GM12878 (cell line): ENCODE data around the gene RAD51B. TPM values are rescaled to one million over a fixed set of nuclear protein-coding genes. Genes with fewer than 3 reads are reported as not detected.

Experiments used
- ATAC-seq: fragments of 200-7000 bp; cut with Tn5 transposase; 3 replicates; pipeline ENCODE4 v1.9.1; 2020; ENCODE audit warnings: mild to moderate bottlenecking, moderate library complexity
- BruUV-seq: library from RNA; stranded (reverse); fragments of 400-500 nt; replicated peaks from 2 replicates; lab custom pipeline; 2021; lab: Mats Ljungman, UMichigan
- CTCF ChIA-PET: fragments of 300-600 bp; sonication (Branson Sonifier 250); formaldehyde crosslinking; extraction: SDS; loops from one replicate; lab custom pipeline; 2021; ENCODE audit warnings: inconsistent platforms; lab: Yijun Ruan, JAX
- POLR2A ChIA-PET: fragments of 350-600 bp; formaldehyde crosslinking; extraction: SDS; loops from one replicate; lab custom pipeline; 2021; ENCODE audit warnings: inconsistent platforms; lab: Charles Lee
- RAD21 ChIA-PET: fragments of 300-600 bp; sonication (Branson Sonifier 250); formaldehyde crosslinking; loops from one replicate; lab custom pipeline; 2023; ENCODE audit warnings: antibody characterized with exemption; ENCODE audit not compliant: unreplicated experiment; lab: Charles Lee
- SMC1A ChIA-PET: fragments of 300-600 bp; sonication (Branson Sonifier 250); formaldehyde crosslinking; loops from one replicate; lab custom pipeline; 2023; ENCODE audit not compliant: unreplicated experiment, uncharacterized antibody; lab: Charles Lee
- DNase-seq: peaks from one replicate; pipeline ENCODE4 v3.0.0-alpha.2; 2011; ENCODE audit warnings: low read depth, low spot score
- FAIRE-seq: peaks from 3 replicates; lab custom pipeline; 2011; peaks lifted over from hg19 to GRCh38; lab: Jason Lieb, UNC
- H2AFZ ChIP-seq: 2 replicates; pipeline ENCODE4 v1.6.0; 2011; ENCODE audit warnings: low read depth, low read length, control low read depth; ENCODE audit not compliant: control insufficient read depth
- H3K27ac ChIP-seq: 2 replicates; pipeline ENCODE4 v1.5.1; 2011; ENCODE audit warnings: control low read depth; ENCODE audit not compliant: control insufficient read depth, insufficient read depth
- H3K27me3 ChIP-seq, 2 experiments: replicated peaks in 1 of 2; 2 replicates each; pipeline versions ENCODE4 v1.6.0 to v1.6.1; 2011; ENCODE audit warnings: low read length in 1 of 2; ENCODE audit not compliant: control insufficient read depth in 2 of 2, insufficient read depth in 2 of 2
- H3K36me3 ChIP-seq, 2 experiments: 2 replicates each; pipeline ENCODE4 v1.5.1; 2011; ENCODE audit warnings: low read length in 1 of 2; ENCODE audit not compliant: control insufficient read depth in 2 of 2, insufficient read depth in 2 of 2
- H3K4me1 ChIP-seq: 2 replicates; pipeline ENCODE4 v1.6.1; 2011; ENCODE audit warnings: mild to moderate bottlenecking, low read length, moderate library complexity, mixed read lengths; ENCODE audit not compliant: control insufficient read depth, insufficient read depth
- H3K4me2 ChIP-seq: 2 replicates; pipeline ENCODE4 v1.6.0; 2011; ENCODE audit warnings: control low read depth; ENCODE audit not compliant: control insufficient read depth, insufficient read depth
- H3K4me3 ChIP-seq: fragments of 200-600 bp; sonication (generic); 2 replicates; pipeline ENCODE4 v1.5.1; 2016
- H3K79me2 ChIP-seq: 2 replicates; pipeline ENCODE4 v1.6.0; 2011; ENCODE audit warnings: low read length; ENCODE audit not compliant: control insufficient read depth, insufficient read depth
- H3K9ac ChIP-seq: 2 replicates; pipeline ENCODE4 v1.8.0; 2011; ENCODE audit warnings: low read length, control low read depth, mixed read lengths; ENCODE audit not compliant: control insufficient read depth, insufficient read depth
- H3K9me3 ChIP-seq: replicated peaks from 3 replicates; pipeline ENCODE4 v1.5.1; 2011; ENCODE audit warnings: mild to moderate bottlenecking, low read length; ENCODE audit not compliant: control insufficient read depth, insufficient read depth
- H4K20me1 ChIP-seq: 2 replicates; pipeline ENCODE4 v1.6.0; 2011; ENCODE audit not compliant: control insufficient read depth, insufficient read depth
- ATF7 ChIP-seq: fragments of 450-650 bp; IDR thresholded peaks from 2 replicates; pipeline ENCODE4 v1.6.1; 2016; ENCODE audit warnings: low read depth, mild to moderate bottlenecking
- CHD1 ChIP-seq: IDR thresholded peaks from 2 replicates; pipeline ENCODE4 v1.6.1; 2012; ENCODE audit warnings: low read depth, low read length, improper control_type of control experiment
- ESRRA ChIP-seq: IDR thresholded peaks from 2 replicates; pipeline ENCODE4 v1.6.1; 2012; ENCODE audit warnings: mild to moderate bottlenecking, low read length, improper control_type of control experiment
- ETV6 ChIP-seq, 2 experiments: fragments of 450-650 bp in 1 of 2; IDR thresholded peaks in 1 of 2; conservative IDR thresholded peaks in 1 of 2; 2 replicates each; pipeline ENCODE4 v1.6.1; 2014; ENCODE audit warnings: antibody characterized with exemption in 1 of 2, borderline replicate concordance in 1 of 2, low read depth in 1 of 2, mild to moderate bottlenecking in 1 of 2, moderate library complexity in 1 of 2
- IRF3 ChIP-seq: fragments of 450-650 bp; IDR thresholded peaks from 2 replicates; pipeline ENCODE4 v1.6.1; 2014; ENCODE audit warnings: mild to moderate bottlenecking
- KLF5 ChIP-seq: fragments of 450-650 bp; IDR thresholded peaks from 2 replicates; pipeline ENCODE4 v1.6.1; 2014; ENCODE audit warnings: mild to moderate bottlenecking; ENCODE audit not compliant: partially characterized antibody
- LARP7 ChIP-seq: fragments of 450-650 bp; IDR thresholded peaks from 2 replicates; pipeline ENCODE4 v1.6.1; 2017; ENCODE audit warnings: mild to moderate bottlenecking
- RB1 ChIP-seq: fragments of 450-650 bp; formaldehyde crosslinking; IDR thresholded peaks from 2 replicates; pipeline ENCODE4 v1.6.1; 2017; ENCODE audit warnings: mild to moderate bottlenecking, borderline replicate concordance
- RCOR1 ChIP-seq: conservative IDR thresholded peaks from 2 replicates; pipeline ENCODE4 v1.6.1; 2012; ENCODE audit warnings: low read depth, low read length, improper control_type of control experiment
- SMC3 ChIP-seq: IDR thresholded peaks from 2 replicates; pipeline ENCODE4 v1.6.1; 2011; ENCODE audit warnings: low read length, improper control_type of control experiment, borderline replicate concordance
- SP1 ChIP-seq: IDR thresholded peaks from one replicate; pipeline ENCODE4 v1.6.1; 2011; ENCODE audit warnings: low read depth, low read length
- SRF ChIP-seq, 2 experiments: IDR thresholded peaks; 2 replicates each; pipeline ENCODE4 v1.6.1; 2011; ENCODE audit warnings: low read depth in 2 of 2, low read length in 2 of 2, mild to moderate bottlenecking in 1 of 2, moderate library complexity in 1 of 2
- TARDBP ChIP-seq: IDR thresholded peaks from 2 replicates; pipeline ENCODE4 v1.6.1; 2016; ENCODE audit warnings: borderline replicate concordance
- YY1 ChIP-seq: IDR thresholded peaks from 2 replicates; pipeline ENCODE4 v1.6.1; 2011; ENCODE audit warnings: low read depth, mild to moderate bottlenecking, low read length
- ZBTB33 ChIP-seq: fragments of 450-650 bp; IDR thresholded peaks from 2 replicates; pipeline ENCODE4 v1.6.1; 2017; ENCODE audit warnings: mild to moderate bottlenecking
- ZBTB40 ChIP-seq: fragments of 450-650 bp; IDR thresholded peaks from 2 replicates; pipeline ENCODE4 v1.6.1; 2016; ENCODE audit warnings: mild to moderate bottlenecking, moderate library complexity, borderline replicate concordance
- WGBS: methylation state at CpG from one replicate; pipeline ENCODE4 v1.1.6; 2016; ENCODE audit warnings: low lambda C conversion rate; ENCODE audit not compliant: insufficient replicate concordance, insufficient coverage; ENCODE audit errors: missing lambda C conversion rate; 5-methylcytosine and 5-hydroxymethylcytosine counted together
- in situ Hi-C: fragments of 300-500 bp; cut with MboI; formaldehyde crosslinking; loops from 9 replicates; pipeline ENCODE4 v1.14.3; 2018; ENCODE audit warnings: mixed read lengths
- intact Hi-C: fragments of 100-400 bp; cut with micrococcal nuclease; formaldehyde crosslinking; loops from one replicate; pipeline ENCODE4 v1.14.2; 2022; ENCODE audit not compliant: unreplicated experiment
- polyA plus RNA-seq, 11 experiments: library from polyadenylated mRNA; depleted of rRNA in 4 of 11; unstranded in 6 of 11; stranded (reverse) in 5 of 11; fragments of >200 nt; fragmentation: Nextera tagmentation in 4 of 11; fragmentation: Illumina TruSeq in 1 of 11; extraction: Ambion mirVana in 4 of 11; extraction: Trizol in 1 of 11; gene quantifications; 1 replicate in 1 of 11; 2 replicates in 10 of 11; pipeline versions ENCODE4 v1.2.1 to v1.2.3, GENCODE V29; 2011 to 2016; ENCODE audit warnings: inconsistent platforms in 2 of 11, missing spikeins in 2 of 11, low read depth in 1 of 11
- total RNA-seq, 4 experiments: library from RNA; depleted of rRNA in 3 of 4; stranded (reverse); fragments of >200 nt in 3 of 4; fragmentation: Illumina TruSeq in 1 of 4; extraction: Trizol in 1 of 4; gene quantifications; 2 replicates each; pipeline versions ENCODE4 v1.2.1 to v1.2.3, GENCODE V29; 2013 to 2021

Gene RAD51B
- total and polyA plus RNA-seq, 10 of the 15 experiments (the other 5 are each of a cell fraction or from before 2014, with no cell fraction given) = 9.8 to 26.8 (median 21.3) TPM

GRCh38 chr14:68621400-68622365 lies 802.1 kb downstream of the RAD51B start:
- no peak for DNase-seq
- no peaks in the 10 kb centered on the region for H3K79me2 ChIP-seq
- intact Hi-C loops = no loop called here
- H3K4me1 ChIP-seq = peaks cover 10% of the 10 kb centered on the region
- ATAC-seq = no peak
- no peak overlapping the region for H3K27ac ChIP-seq
- ChIA-PET RAD21 (no interaction called here), CTCF (interaction anchor here (0.6 to 1.2 kb wide), 3 partner anchors 14 to 406 kb away, joined by 3 read pairs; no protein-coding TSS in a partner anchor), SMC1A (interaction anchor here (0.6 to 1.3 kb wide), 5 partner anchors 10 to 299 kb away, joined by 3 to 5 read pairs (median 3); no protein-coding TSS in a partner anchor), POLR2A (no interaction called here)
- H3K27me3 ChIP-seq = no peaks in the 10 kb centered on the region
- no peak overlapping the region for H3K9ac ChIP-seq
- peaks cover 9% of the 10 kb centered on the region; the same call in 2 of the 3 replicates for H3K9me3 ChIP-seq
- H3K36me3 ChIP-seq = no peaks in the 10 kb centered on the region
- no peak overlapping the region for H2AFZ ChIP-seq
- FAIRE-seq = no peak
- H4K20me1 ChIP-seq = no peaks in the 10 kb centered on the region
- H3K4me3 ChIP-seq = no peak overlapping the region
- in situ Hi-C loops = no loop called here
- H3K4me2 ChIP-seq = no peak overlapping the region
- WGBS = 56% methylated on average over 6 of the region's 6 CpGs
- BruUV-seq = no TSS peak
- no peak for TF ChIP-seq KLF5
- TF ChIP-seq TARDBP = no peak
- no peak for TF ChIP-seq RCOR1
- no peak for TF ChIP-seq CHD1
- TF ChIP-seq RB1 = no peak
- no peak for TF ChIP-seq SRF (IDR thresholded peaks at IDR 0.05; ENCODE audit: low read depth in 2 of 2, low read length in 2 of 2)
- no peak for TF ChIP-seq SP1
- no peak for TF ChIP-seq ETV6 (conservative IDR thresholded peaks at IDR 0.05 in 1 of 2, IDR thresholded peaks at IDR 0.05 in 1 of 2; ENCODE audit: borderline replicate concordance in 1 of 2, low read depth in 1 of 2)
- TF ChIP-seq LARP7 = no peak
- no peak for TF ChIP-seq ESRRA
- no peak for TF ChIP-seq ZBTB40
- TF ChIP-seq YY1 = no peak
- TF ChIP-seq IRF3 = no peak
- TF ChIP-seq SMC3 = no peak
- TF ChIP-seq ZBTB33 = no peak
- TF ChIP-seq ATF7 = no peak
